ENCODE data around the gene PAX5. TPM values are rescaled to one million over a fixed set of nuclear protein-coding genes. Genes with fewer than 3 reads are reported as not detected.
A peak's percentile ranks its signal among the peaks of the same experiment; 100 is the strongest.

The PAX5 gene
- polyA plus RNA-seq, 3 donors = 0.03 to 0.15 TPM; not detected in 1

- Histone ChIP-seq H3K4me2 (replicated peaks; ENCODE audit: extremely low read depth, low read length, poor library complexity, severe bottlenecking) (peak overlapping the region; percentile 73), H3K4me1 (ENCODE audit: control insufficient read depth in 1 of 2, insufficient read depth in 2 of 2, low read length in 2 of 2) (peaks cover 29% of the 10 kb centered on the region in 2 donors), H4K20me1 (ENCODE audit: insufficient read depth, low read length) (no peaks in the 10 kb centered on the region), H3K9ac (ENCODE audit: insufficient read depth, low read length, poor library complexity, severe bottlenecking) (no peak overlapping the region), H3K79me2 (ENCODE audit: insufficient read depth, low read length) (no peaks in the 10 kb centered on the region), H3K36me3 (replicated peaks in 1 of 2; ENCODE audit: control insufficient read depth in 1 of 2, insufficient read depth in 2 of 2, low read length in 2 of 2) (no peaks in the 10 kb centered on the region), H3K27me3 (ENCODE audit: control insufficient read depth in 2 of 2, insufficient read depth in 2 of 2, low read length in 2 of 2) (peaks cover 88 to 99% of the 10 kb centered on the region in 2 donors), H3K4me3 (replicated peaks in 1 of 3; ENCODE audit: low read depth in 2 of 3, low read length in 3 of 3) (peak overlapping the region in 2 of 3 experiments; percentile 25 to 70), H3K27ac (ENCODE audit: low read depth in 1 of 2, low read length in 2 of 2) (no peak overlapping the region), H3K9me3 (replicated peaks in 1 of 2; ENCODE audit: control insufficient read depth in 1 of 2, insufficient read depth in 1 of 2, low read length in 2 of 2) (peaks cover 24 to 47% of the 10 kb centered on the region in 2 donors), H2AFZ (ENCODE audit: insufficient read depth, low read depth, low read length, poor library complexity, severe bottlenecking) (no peak overlapping the region)
- H3K27me3 Mint-ChIP-seq (ENCODE audit: low read depth in 3 of 3) = peaks cover 90 to 95% (median 94%) of the 10 kb centered on the region in 3 donors
- H3K4me1 Mint-ChIP-seq = peaks cover 38% of the 10 kb centered on the region
- H3K27ac Mint-ChIP-seq = peak overlapping the region in 1 of 7 donors; percentile 7
- 10% methylated on average over 18 of the region's 36 CpGs for WGBS (ENCODE audit: insufficient coverage)
- intact Hi-C loops (cut with micrococcal nuclease) = no loop called here
- peak overlapping the region; percentile 74 to 93 for H3K4me3 Mint-ChIP-seq
- TF ChIP-seq, protein P1, sequence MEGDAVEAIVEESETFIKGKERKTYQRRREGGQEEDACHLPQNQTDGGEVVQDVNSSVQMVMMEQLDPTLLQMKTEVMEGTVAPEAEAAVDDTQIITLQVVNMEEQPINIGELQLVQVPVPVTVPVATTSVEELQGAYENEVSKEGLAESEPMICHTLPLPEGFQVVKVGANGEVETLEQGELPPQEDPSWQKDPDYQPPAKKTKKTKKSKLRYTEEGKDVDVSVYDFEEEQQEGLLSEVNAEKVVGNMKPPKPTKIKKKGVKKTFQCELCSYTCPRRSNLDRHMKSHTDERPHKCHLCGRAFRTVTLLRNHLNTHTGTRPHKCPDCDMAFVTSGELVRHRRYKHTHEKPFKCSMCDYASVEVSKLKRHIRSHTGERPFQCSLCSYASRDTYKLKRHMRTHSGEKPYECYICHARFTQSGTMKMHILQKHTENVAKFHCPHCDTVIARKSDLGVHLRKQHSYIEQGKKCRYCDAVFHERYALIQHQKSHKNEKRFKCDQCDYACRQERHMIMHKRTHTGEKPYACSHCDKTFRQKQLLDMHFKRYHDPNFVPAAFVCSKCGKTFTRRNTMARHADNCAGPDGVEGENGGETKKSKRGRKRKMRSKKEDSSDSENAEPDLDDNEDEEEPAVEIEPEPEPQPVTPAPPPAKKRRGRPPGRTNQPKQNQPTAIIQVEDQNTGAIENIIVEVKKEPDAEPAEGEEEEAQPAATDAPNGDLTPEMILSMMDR (IDR thresholded peaks at IDR 0.05) = no peak
- peak in 1 of 3 donors; percentile 10 for DNase-seq
- peaks cover 8 to 48% (median 31%) of the 10 kb centered on the region in 7 donors for H3K9me3 Mint-ChIP-seq
- H3K36me3 Mint-ChIP-seq = peaks cover 5 to 6% of the 10 kb centered on the region in 2 donors
Measured at GRCh38 chr9:37025071-37025822, 8.8 kb downstream of the PAX5 start.

- intact Hi-C loops (cut with micrococcal nuclease) = no loop called here
- Mint-ChIP-seq H3K9me3 (no peaks in the 10 kb centered on the region), H3K27me3 (ENCODE audit: low read depth in 3 of 3) (peaks cover 39 to 60% (median 54%) of the 10 kb centered on the region in 3 donors), H3K36me3 (no peaks in the 10 kb centered on the region), H3K27ac (no peak overlapping the region), H3K4me3 (peak overlapping the region in 1 of 2 donors; percentile 32), H3K4me1 (no peaks in the 10 kb centered on the region)
- Histone ChIP-seq H3K9ac (ENCODE audit: insufficient read depth, low read length, poor library complexity, severe bottlenecking) (no peak overlapping the region), H3K4me1 (ENCODE audit: control insufficient read depth in 1 of 2, insufficient read depth in 2 of 2, low read length in 2 of 2) (no peaks in the 10 kb centered on the region), H3K79me2 (ENCODE audit: insufficient read depth, low read length) (no peaks in the 10 kb centered on the region), H3K27me3 (ENCODE audit: control insufficient read depth in 2 of 2, insufficient read depth in 2 of 2, low read length in 2 of 2) (peaks cover 21 to 55% of the 10 kb centered on the region in 2 donors), H3K4me3 (replicated peaks in 1 of 3; ENCODE audit: low read depth in 2 of 3, low read length in 3 of 3) (no peak overlapping the region), H3K27ac (ENCODE audit: low read depth in 1 of 2, low read length in 2 of 2) (no peak overlapping the region), H3K36me3 (replicated peaks in 1 of 2; ENCODE audit: control insufficient read depth in 1 of 2, insufficient read depth in 2 of 2, low read length in 2 of 2) (no peaks in the 10 kb centered on the region), H3K9me3 (replicated peaks in 1 of 2; ENCODE audit: control insufficient read depth in 1 of 2, insufficient read depth in 1 of 2, low read length in 2 of 2) (no peaks in the 10 kb centered on the region), H4K20me1 (ENCODE audit: insufficient read depth, low read length) (no peaks in the 10 kb centered on the region), H2AFZ (ENCODE audit: insufficient read depth, low read depth, low read length, poor library complexity, severe bottlenecking) (no peak overlapping the region), H3K4me2 (replicated peaks; ENCODE audit: extremely low read depth, low read length, poor library complexity, severe bottlenecking) (no peak overlapping the region)
- no peak for DNase-seq
- TF ChIP-seq, protein P1 (IDR thresholded peaks at IDR 0.05) = no peak
- 91% methylated on average over 5 of the region's 8 CpGs for WGBS (ENCODE audit: insufficient coverage)
Measured at GRCh38 chr9:37017546-37017945, 16.5 kb downstream of the PAX5 start.
